Spleen (tissue), 11 donors: ENCODE results near the gene PLCB2. TPM values are rescaled to one million over a fixed set of nuclear protein-coding genes. Genes with fewer than 3 reads are reported as not detected.

ENCODE experiments used
- DNase-seq: peaks from one replicate; pipeline ENCODE4 v3.0.0-alpha.2; 2020
- H3K27ac ChIP-seq, 8 donors: fragments of 200-600 bp; sonication (generic) in 7 of 8; 1 replicate in 4 of 8; 2 replicates in 4 of 8; pipeline versions ENCODE4 v1.5.0 to v1.8.0; 2016 to 2021; ENCODE audit warnings: inconsistent platforms in 4 of 8, mild to moderate bottlenecking in 4 of 8, moderate library complexity in 1 of 8
- H3K27me3 ChIP-seq, 7 donors: fragments of 200-600 bp; sonication (generic) in 6 of 7; replicated peaks in 1 of 7; 1 replicate in 4 of 7; 2 replicates in 3 of 7; pipeline versions ENCODE4 v1.5.0 to v1.8.0; 2016 to 2021; ENCODE audit warnings: inconsistent platforms in 3 of 7, mild to moderate bottlenecking in 1 of 7
- H3K36me3 ChIP-seq, 6 donors: fragments of 200-600 bp; sonication (generic) in 5 of 6; 1 replicate in 4 of 6; 2 replicates in 2 of 6; pipeline versions ENCODE4 v1.5.0 to v1.8.0; 2016 to 2021; ENCODE audit warnings: inconsistent platforms in 2 of 6
- H3K4me1 ChIP-seq, 6 donors: fragments of 200-600 bp; sonication (generic) in 5 of 6; 1 replicate in 3 of 6; 2 replicates in 3 of 6; pipeline versions ENCODE4 v1.5.0 to v1.8.0; 2016 to 2021; ENCODE audit warnings: inconsistent platforms in 3 of 6
- H3K4me3 ChIP-seq, 8 donors: fragments of 200-600 bp; sonication (generic) in 7 of 8; 1 replicate in 4 of 8; 2 replicates in 4 of 8; pipeline versions ENCODE4 v1.5.0 to v1.8.0; 2016 to 2021; ENCODE audit warnings: inconsistent platforms in 4 of 8, mild to moderate bottlenecking in 4 of 8, moderate library complexity in 2 of 8
- H3K9me3 ChIP-seq, 8 donors: fragments of 200-600 bp; sonication (generic) in 7 of 8; 1 replicate in 4 of 8; 2 replicates in 4 of 8; pipeline versions ENCODE4 v1.5.0 to v1.8.0; 2016 to 2021; ENCODE audit warnings: inconsistent platforms in 4 of 8
- CTCF ChIP-seq, 11 experiments: fragments of 200-600 bp in 7 of 11; fragments of 450-650 bp in 4 of 11; sonication (generic) in 4 of 11; IDR thresholded peaks in 8 of 11; conservative IDR thresholded peaks in 3 of 11; 1 replicate in 7 of 11; 2 replicates in 4 of 11; pipeline versions ENCODE4 v1.4.0 to v1.8.0; 2016 to 2021; ENCODE audit warnings: antibody characterized with exemption in 11 of 11, inconsistent platforms in 4 of 11, mild to moderate bottlenecking in 1 of 11
- POLR2A ChIP-seq, 3 donors: fragments of 450-650 bp; IDR thresholded peaks; one replicate each; pipeline ENCODE4 v1.5.1; 2017; ENCODE audit warnings: antibody characterized with exemption in 3 of 3, mild to moderate bottlenecking in 1 of 3
- POLR2AphosphoS5 ChIP-seq, 3 donors: sonication (generic); formaldehyde crosslinking; IDR thresholded peaks; one replicate each; pipeline ENCODE4 v1.5.1; 2017; ENCODE audit warnings: antibody characterized with exemption in 3 of 3
- WGBS, 5 donors: extraction: QIAGEN DNeasy Blood & Tissue Kit in 3 of 5; methylation state at CpG; one replicate each; pipeline versions ENCODE4 v1.1.5 to v1.1.7; 2013 to 2018; 5-methylcytosine and 5-hydroxymethylcytosine counted together
- intact Hi-C: fragments of 100-400 bp; cut with DNase I; formaldehyde crosslinking; loops from one replicate; pipeline ENCODE4 v1.15.0; 2023; ENCODE audit warnings: low total_unique reads
- polyA plus RNA-seq, 3 donors: library from polyadenylated mRNA; stranded (reverse); fragments of 200-250 nt; gene quantifications; one replicate each; pipeline ENCODE4 v1.2.1, GENCODE V29; 2013
- total RNA-seq, 7 donors: library from RNA; depleted of rRNA in 3 of 7; stranded (reverse); fragments of >200 nt in 3 of 7; fragmentation: NEBNext Ultra II Directional in 4 of 7; extraction: Animal tissue kit (Norgen Biotek cat#: 25700) in 4 of 7; gene quantifications; one replicate each; pipeline versions ENCODE4 v1.1.0 to v1.2.1, GENCODE V29; 2016 to 2021
- donor health status: healthy with polysubstance abuse.
- donor health status: DM: no; HTN: no; CAD: no; lungs with moderate emphysema.
- donor health status: DM: no; HTN: no; CAD: no.
- donor health status: Bipolar disorder and iron deficiency.
- donor health status: healthy.
- donor health status: DM: no; HTN: no; CAD: no.
- donor health status: DM: yes; HTN: yes; CAD: no.

Gene PLCB2
- total and polyA plus RNA-seq, 10 donors: 63.8 to 247 (median 187) TPM

- WGBS, 5 donors: 61 to 67% (median 66%) methylated on average over 4 of the region's 4 CpGs
- TF ChIP-seq CTCF (IDR thresholded peaks at IDR 0.05 in 8 of 11, conservative IDR thresholded peaks at IDR 0.05 in 3 of 11) (no peak), POLR2AphosphoS5 (IDR thresholded peaks at IDR 0.05) (no peak), POLR2A (IDR thresholded peaks at IDR 0.05) (no peak)
- no peaks in the 10 kb centered on the region for H3K9me3 ChIP-seq
- peaks cover 8 to 51% (median 27%) of the 10 kb centered on the region in 6 donors for H3K4me1 ChIP-seq
- intact Hi-C loops: no loop called here
- H3K36me3 ChIP-seq: no peaks in the 10 kb centered on the region
- H3K4me3 ChIP-seq: no peak overlapping the region
- no peak overlapping the region for H3K27ac ChIP-seq
- no peaks in the 10 kb centered on the region for H3K27me3 ChIP-seq
- DNase-seq: no peak
These were observed 7.1 kb upstream of the PLCB2 start for GRCh38 chr15:40314723-40315276.

GRCh38 chr15:40313531-40314398 lies 6.0 kb upstream of the PLCB2 start:
- H3K27ac ChIP-seq: peak overlapping the region in 6 of 8 donors; percentile 13 to 50 (median 38)
- intact Hi-C loops: no loop called here
- peaks cover 13 to 61% (median 37%) of the 10 kb centered on the region in 6 donors for H3K4me1 ChIP-seq
- no peaks in the 10 kb centered on the region for H3K36me3 ChIP-seq
- no peaks in the 10 kb centered on the region for H3K9me3 ChIP-seq
- WGBS, 5 donors: 24 to 31% (median 29%) methylated on average over 10 of the region's 10 CpGs
- no peak overlapping the region for H3K4me3 ChIP-seq
- TF ChIP-seq POLR2AphosphoS5 (IDR thresholded peaks at IDR 0.05) (peak in 1 of 3 donors; percentile 71), CTCF (IDR thresholded peaks at IDR 0.05 in 8 of 11, conservative IDR thresholded peaks at IDR 0.05 in 3 of 11) (no peak)
- H3K27me3 ChIP-seq: no peaks in the 10 kb centered on the region
- DNase-seq: peak; percentile 87

- H3K27me3 ChIP-seq: no peaks in the 10 kb centered on the region
- H3K36me3 ChIP-seq: no peaks in the 10 kb centered on the region
- WGBS, 5 donors: 86 to 94% (median 93%) methylated on average over 8 to 10 of the region's 10 CpGs
- H3K27ac ChIP-seq: no peak overlapping the region
- no peaks in the 10 kb centered on the region for H3K9me3 ChIP-seq
- no peak overlapping the region for H3K4me3 ChIP-seq
- H3K4me1 ChIP-seq: peaks cover 13 to 65% (median 39%) of the 10 kb centered on the region in 6 donors
- TF ChIP-seq CTCF (IDR thresholded peaks at IDR 0.05 in 8 of 11, conservative IDR thresholded peaks at IDR 0.05 in 3 of 11) (no peak), POLR2A (IDR thresholded peaks at IDR 0.05) (no peak), POLR2AphosphoS5 (IDR thresholded peaks at IDR 0.05) (no peak)
- DNase-seq: peak; percentile 32
- intact Hi-C loops: no loop called here
These were observed 4.8 kb upstream of the PLCB2 start for GRCh38 chr15:40312370-40313158.
